ENCODE results near the gene CNPY4.

DNA sequence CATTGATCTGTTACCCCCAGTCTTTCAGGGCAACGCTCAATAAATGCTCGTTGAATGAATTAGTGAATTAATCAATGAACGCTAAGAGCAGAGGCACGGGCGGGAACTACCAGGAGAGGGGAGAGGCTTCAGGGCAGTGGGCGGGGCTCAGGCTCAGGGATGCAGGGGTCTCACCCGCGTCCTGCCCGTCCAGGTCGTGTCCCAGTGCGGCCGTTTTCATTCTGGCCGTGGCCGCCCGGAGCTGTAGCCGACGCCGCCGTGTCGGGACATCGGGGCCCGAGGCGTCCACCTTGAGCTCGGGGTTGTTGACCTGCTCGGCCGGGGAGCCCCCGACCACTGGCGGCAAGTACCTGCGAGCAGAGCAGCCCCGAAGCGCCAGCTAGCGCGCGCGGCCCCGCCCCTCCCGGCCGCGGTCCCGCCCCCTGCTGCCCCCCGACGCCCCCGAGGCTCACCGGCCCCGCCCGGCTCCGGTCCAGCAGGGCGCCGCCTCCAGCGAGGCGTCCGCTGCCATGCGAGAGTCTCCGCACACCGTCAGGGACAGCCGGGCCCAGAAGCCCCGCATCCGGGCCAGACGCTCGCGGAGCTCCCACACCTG, 51.8 kb downstream of the CNPY4 start:
- TF ChIP-seq POLR2A (IDR thresholded peaks at IDR 0.05), result no peak
- TF ChIP-seq, protein P1, sequence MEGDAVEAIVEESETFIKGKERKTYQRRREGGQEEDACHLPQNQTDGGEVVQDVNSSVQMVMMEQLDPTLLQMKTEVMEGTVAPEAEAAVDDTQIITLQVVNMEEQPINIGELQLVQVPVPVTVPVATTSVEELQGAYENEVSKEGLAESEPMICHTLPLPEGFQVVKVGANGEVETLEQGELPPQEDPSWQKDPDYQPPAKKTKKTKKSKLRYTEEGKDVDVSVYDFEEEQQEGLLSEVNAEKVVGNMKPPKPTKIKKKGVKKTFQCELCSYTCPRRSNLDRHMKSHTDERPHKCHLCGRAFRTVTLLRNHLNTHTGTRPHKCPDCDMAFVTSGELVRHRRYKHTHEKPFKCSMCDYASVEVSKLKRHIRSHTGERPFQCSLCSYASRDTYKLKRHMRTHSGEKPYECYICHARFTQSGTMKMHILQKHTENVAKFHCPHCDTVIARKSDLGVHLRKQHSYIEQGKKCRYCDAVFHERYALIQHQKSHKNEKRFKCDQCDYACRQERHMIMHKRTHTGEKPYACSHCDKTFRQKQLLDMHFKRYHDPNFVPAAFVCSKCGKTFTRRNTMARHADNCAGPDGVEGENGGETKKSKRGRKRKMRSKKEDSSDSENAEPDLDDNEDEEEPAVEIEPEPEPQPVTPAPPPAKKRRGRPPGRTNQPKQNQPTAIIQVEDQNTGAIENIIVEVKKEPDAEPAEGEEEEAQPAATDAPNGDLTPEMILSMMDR (IDR thresholded peaks at IDR 0.05), result no peak

Data from body of pancreas (tissue), 4 donors.